NCI-H748 treated with DMSO at 0.1 percent for 48 hours (cell line): ENCODE measurements around the gene DTNBP1.

ENCODE experiments used
- DNase-seq: peaks from one replicate; lab custom pipeline; 2025; lab: John Stamatoyannopoulos, UW

The DTNBP1 gene, protein sequence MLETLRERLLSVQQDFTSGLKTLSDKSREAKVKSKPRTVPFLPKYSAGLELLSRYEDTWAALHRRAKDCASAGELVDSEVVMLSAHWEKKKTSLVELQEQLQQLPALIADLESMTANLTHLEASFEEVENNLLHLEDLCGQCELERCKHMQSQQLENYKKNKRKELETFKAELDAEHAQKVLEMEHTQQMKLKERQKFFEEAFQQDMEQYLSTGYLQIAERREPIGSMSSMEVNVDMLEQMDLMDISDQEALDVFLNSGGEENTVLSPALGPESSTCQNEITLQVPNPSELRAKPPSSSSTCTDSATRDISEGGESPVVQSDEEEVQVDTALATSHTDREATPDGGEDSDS

DNA sequence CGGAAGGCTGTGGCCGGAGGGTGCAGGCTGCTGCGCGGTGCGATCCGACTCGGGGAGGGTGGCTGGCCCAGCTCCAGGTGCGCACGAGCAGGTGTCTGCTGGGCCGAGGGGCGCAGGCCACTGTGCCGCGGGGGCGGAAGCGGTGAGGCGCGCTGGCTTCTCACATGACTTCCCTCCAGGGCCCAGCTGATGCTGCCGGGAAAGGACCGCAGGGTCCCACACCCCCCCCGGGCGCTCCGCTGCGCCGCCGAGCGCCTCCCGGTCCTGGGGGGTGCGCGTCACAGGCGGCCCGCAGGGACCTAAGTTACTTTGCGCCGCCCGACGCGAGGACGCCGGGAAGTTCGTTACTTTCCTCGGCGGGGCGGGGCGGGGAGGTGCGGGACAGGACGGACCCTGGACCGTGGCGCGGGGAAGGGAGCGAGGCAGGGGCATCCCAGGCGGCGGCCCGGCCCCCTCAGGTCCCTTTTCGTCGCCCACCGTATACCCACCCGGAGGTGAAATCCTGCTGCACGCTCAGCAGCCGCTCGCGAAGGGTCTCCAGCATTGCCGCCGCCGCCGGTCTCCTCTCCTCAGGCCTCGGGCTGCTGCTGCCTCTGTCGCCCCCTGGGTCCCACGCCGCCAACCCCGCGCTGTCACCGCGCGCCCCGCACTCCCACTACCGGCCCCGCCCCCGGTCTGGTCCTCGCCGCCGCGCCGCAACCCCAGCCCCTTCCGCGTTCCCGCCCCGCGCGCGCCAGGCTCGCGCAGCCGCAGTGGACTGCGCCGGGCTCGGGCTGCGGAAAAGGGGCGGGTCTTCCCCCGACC is at the start of gene DTNBP1:
Gene DTNBP1, minus strand, starts transcription at position 703 of the 804 bp plus-strand sequence. Its CDS starts 159 bp downstream, at position 544.
- DNase-seq, result peak; percentile 65

DNA sequence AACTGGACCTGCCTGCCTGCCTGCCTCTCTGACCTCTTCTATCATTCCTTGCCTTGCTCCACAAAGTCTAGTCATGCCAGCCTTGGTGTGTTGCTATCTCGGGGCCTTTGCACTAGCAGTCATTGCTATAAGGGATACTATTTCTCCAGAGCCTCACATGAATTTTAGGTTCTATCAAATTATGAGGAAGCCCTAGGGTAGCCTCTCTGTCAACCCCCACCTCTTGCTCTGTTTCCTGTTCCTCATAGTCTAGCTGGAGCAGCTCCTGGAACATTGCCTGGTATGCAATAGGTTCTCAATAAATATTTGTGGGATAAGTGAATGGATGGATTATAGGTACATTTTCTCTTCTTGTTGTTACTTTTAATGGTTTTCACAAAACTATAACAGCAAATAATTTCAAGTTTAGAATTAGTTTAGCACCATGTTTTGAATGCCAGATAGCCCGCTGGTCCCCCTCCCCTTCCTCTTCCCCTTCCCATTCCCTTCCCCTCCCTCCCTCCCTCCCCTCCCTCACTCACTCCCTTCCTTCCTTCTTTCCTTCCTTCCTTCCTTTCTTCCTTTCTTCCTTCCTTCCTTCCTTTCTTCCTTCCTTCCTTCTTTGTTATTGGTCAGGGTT is 46.9 kb upstream of the DTNBP1 start:
- DNase-seq, result no peak

DNA sequence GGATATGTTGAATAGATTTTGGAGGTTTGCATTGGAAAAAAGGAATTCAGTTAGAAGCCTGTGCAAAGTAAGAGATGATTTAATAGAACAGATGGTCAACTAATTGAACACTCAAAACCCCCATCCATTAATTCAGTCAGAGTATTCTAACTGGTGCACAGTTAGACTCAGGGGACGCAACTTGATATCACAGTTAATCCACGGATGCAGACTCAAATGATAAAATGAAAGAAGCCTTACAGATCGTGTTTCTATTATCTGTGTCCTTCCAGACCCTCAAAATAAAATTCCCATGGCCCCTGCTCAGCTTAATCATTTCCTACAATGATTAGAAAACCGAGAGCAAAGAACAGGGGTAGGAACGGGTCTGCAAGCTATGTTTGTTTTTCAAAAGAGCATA is 45.4 kb upstream of the DTNBP1 start:
- DNase-seq, result no peak

DNA sequence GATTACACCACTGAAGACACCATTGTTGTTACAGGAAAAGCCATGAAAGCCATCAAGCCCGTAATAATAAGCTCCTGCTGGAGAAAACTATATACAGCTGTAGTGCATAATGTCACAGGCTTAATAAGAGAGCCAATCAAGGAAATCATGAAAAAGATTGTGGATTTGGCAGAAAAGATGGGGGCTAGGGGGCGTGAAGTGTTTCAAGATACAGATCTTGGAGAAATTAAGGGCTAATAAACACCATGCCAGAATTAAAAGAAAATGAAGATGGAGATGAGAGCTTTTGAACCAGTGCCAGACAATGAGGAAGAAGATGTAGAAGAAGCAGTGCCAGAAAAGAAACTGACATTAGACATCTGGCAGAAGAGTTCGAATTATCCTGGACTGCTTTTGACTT is 43.2 kb upstream of the DTNBP1 start:
- DNase-seq, result no peak

DNA sequence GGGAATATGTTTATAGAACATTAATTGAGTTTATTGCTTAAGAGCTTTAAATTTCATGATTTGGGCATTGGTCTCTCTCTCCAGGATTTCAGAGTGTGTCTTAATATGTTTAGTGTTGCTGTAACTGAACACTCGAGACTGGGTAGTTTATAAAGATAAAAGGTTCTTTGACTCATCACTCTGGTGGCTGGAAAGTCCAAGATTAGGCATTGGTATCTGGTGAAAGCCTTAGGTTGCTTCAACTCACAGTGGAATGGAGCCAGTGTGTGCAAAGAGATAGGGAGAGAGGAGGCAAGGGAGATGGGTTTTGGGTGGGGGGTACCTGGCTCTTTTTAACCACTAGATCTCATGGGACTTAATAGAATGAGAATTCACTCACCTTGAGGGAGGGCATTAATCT is 35.6 kb upstream of the DTNBP1 start:
- no peak for DNase-seq

DNA sequence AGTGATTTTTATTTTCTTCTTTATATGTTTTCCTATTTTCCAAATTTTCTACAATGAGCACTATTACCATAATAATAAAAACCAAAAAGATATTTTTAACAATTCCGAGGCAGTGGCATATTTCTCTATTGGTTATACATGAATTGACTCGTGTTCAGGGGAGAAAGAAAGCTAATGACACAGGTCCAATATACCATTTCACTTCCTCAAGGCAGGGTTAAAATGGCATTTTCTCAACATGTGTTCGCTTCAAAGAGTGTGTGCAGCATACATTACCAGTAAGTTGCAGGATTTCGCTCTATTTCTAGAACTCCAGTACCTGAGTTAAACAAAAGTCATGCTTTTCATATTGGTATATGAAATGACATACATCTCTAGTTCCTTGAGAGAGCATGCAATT is 35.1 kb upstream of the DTNBP1 start:
- DNase-seq, result no peak

DNA sequence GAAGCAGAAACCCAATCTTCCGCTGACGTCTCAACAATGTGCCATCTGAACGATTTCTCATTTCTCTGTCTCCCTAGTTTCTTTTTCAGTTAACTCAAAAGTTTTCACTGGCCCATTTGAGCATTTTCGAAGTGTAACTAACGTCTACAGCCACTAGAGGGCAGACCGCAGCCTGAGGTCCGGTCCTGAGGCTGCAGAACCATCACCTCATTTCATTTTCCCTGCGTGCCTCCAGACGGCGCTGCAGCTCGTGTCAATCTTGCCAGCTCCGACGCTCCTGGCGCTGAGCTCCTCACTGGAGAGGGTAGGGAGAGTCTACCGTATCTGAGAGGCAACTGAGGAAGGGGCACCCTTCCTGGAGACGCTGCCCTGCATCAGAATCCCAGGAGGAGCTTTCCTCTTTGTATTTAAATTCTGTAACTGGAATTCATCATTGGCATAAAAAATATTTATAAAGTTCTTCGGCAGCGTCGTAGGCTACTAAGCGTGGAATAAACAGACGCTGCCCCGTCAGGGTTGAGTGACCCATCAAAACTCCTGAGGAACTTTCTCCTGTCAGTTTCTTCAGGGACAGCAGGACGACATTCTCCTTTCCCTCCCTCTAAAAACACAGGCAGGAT is 28.5 kb upstream of the DTNBP1 start:
- DNase-seq, result peak; percentile 93

DNA sequence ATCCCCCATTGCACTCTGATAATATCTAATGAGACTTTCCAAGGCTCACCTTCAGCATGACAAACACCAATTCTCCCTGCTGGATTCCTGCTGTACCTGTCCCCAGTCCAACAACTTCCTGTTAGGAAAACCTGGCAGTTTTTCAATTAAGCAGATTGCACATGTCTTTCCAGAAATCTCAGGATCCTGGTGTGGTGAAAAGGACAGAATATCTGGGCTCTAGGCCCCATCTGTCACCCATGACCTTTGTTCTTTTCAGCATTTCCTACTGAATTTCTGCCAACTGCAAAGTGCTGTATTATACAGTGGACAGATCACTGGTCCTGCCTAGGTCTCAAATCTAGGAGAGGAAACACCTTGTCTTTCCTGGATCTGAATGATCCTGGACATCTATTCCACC is 27.7 kb upstream of the DTNBP1 start:
- DNase-seq, result no peak

DNA sequence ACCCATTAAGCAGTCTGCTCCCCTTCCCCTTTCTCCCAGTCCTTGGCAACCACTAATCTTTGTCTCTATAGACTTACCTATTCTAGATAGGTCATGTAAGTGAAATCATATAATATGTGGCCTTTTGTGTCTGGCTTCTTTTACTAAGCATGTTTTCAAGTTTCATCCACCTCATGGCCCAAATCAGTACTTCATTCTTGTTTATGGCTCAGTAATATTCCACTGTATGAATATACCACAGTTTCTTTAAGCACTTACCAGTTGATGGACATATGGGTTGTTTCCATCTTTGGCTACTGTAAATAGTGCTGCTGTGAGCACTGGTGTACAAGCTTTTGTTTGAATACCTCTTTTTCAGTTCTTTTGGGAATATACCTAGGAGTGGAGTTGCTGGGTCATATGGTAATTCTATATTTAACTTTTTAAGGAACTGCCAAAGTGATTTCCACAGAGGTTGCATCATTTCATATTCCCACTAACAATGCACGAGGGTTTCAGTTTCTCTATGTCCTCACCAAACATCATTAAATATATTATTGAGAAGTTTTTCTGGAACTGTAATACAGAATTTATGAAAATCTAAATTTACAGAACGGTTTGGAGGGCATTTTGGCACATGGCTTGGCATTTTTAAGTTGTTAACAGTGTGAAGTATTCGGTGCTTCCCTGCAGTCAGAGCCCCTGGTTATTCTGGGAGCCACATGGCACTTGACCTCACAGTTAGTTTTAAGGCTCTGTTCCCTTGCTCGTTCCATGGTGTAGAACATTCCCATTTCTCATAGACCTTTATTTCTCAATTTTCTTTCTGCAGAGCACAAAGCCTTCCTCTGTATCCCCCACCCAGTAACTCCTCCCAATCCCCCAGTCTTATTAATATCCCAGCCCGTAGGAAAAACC is 27.0 kb upstream of the DTNBP1 start:
- no peak for DNase-seq

DNA sequence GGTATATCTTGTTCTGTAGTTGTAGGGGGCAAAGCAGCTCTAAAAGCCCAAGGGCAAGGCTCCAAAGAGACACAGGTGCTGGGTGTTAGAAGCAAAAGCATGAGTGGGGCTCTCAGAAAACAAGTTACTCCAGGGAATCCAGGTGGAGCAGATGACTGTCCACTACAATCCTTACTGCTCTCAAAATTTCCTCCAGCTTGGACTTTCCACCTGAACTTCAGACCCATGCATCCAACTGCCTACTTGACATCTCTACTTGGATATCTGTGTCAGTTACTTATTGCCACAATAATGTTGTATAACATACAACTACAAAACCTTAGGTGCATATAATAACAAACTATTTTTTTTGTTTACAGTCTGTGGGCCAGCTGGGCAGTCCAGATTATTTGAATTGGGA is 22.8 kb upstream of the DTNBP1 start:
- DNase-seq, result no peak

DNA sequence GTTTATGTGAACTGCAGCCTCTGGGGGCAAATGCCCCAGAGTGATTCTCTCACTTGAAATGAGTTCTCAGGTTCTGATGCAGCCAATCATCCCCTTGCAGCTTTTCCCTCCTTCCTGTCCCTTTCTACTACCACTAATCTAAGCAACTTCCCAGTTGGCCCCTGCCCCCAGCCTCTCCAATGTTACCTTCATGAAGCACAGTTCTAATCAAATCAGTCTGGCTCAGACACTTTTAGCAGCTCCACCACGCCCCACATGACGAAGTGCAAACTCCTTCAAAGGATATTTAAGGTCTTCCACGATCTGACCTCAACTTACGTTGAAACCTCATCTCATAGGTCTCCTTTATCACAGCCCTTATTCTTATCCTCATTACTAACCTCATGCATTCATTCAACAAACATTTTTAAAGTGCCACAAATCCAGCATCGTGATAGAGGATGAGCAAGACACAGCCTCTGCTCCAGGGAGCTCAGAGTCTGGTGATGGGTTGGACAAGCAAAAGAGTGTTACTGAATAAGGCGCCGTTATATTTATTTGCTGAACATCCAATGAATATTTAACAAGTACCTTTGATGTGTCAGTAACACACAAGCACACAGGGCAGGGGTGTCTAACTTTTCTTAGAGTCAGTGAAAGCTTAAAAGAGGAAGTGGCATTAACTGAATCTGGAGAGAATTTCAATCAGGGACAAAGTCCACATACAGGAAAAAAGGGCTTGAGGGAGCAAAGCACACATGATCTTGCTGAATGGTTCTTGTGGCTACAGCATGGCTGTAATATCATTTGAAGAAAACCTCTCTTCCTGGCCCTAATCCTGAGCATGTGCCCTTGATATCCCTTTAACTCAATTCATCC is 20.4 kb upstream of the DTNBP1 start:
- DNase-seq, result no peak

DNA sequence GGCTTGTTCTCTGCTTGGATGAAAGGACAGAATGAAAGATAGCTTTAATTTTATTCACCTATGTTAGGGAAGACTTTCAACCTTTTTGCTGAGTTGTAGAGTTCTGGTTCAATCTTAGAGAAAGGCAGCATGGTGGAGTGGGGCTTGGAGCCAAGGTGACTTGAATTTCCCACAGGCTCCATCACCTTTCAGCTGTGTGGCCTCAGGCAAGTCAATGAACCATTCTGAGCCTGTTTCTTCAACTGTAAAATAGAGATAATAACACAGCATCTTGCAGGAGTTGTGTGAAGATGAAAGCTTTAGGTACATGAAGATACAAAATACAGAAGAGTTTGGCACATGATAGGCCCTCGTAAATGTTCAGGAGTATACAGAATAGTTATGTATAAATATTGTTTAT is 19.1 kb upstream of the DTNBP1 start:
- DNase-seq, result no peak

DNA sequence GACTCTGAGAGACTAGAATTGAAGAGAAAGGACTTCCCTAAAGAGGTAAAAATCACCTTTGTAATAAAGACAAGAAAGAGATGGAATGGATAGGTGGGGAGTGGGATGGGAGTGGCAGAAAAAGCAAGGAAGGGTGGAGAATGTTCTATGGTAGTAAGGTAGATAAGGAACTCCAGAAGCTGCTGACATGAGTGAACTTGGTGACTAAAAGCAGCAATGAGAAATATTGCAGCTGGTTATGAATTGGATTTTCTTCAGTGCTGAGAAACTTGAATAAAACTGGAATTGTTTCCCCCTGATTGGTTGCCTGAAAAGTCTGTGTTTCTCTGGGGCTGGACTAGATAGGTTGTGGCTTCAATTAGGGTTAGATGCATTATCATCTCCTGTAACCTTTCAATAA is 15.7 kb upstream of the DTNBP1 start:
- no peak for DNase-seq

DNA sequence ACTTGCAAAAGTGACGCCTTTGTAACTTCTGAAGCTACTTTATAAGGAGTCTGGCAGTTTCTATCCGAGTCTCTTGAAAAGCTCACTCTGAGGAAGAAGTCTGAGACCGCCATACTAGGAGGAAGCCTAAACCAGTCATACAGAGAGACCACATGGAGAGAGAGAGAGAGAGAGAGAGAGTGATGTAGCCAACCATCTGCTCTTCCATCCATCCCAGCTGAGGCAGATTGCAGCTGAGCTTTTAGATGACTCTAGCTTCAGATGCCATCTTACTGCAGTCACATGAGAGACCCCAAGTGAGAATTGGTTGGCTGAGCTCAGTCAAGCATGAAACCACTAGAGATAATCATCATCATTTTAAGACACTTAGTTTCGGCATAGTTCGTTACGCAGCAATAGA is 15.0 kb upstream of the DTNBP1 start:
- DNase-seq, result no peak

DNA sequence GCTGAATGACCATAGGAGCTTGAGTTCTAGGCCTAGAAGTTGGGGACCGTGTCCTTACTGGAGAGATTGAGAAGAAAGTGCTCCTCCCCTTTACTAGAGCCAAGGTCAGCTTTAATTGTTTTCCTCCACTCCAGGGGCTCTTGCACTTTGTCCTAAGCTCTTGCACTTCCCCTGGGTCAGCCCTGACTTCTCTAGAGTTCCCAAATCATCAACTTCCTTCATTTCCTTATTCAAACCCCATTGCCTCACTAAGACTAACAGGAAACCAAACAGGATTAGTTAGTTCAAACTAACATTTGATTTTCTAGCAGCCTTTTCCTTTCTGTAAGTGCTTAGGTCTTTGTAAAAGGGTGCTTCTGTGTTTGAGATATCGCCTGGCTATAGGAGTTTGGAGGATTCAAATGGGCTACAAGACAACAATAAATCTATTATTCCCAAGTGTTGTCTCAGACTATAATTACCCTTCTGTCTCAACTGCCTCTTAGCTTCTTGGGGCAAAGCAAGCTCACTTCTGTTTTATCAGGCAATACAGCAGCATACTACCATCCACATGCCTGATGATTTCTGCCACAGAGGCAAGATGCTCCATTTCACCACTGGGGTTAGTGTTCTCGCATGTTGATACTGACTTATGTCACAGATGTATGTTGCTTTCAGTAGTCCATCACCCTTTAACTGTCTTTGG is 12.8 kb upstream of the DTNBP1 start:
- no peak for DNase-seq

DNA sequence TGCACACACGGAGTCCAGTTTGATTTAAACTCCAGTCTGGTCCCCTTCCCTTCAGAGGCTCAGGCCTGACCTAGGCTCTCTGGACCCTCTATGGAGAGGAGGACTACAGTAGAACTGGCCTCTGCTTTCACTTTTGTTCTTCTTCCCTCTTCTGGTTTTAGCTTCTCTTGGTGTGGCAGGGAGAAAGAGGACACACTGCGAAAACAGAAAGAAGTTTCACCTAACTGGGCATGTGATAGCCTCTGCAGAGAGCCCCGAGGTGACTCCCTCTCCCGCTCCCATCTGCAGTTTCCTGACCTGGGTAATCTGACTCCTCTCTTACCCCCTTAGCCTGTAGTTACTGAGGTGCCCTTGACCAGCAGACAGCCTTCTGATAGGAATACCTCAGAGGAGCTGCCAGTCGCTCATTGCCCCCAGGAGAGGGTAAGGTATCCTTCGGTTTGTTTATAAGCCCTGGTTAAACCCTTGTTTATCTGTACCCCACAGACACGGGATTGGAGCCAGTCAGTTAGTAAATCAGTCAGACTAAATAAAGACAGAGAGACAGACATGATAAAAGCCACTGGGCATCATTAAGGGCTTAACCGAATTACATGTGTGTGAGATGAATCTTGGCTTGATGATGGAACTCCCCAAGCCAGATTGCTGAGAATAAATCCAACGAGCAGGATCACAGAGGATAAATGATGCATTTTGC is 12.0 kb upstream of the DTNBP1 start:
- DNase-seq, result no peak

DNA sequence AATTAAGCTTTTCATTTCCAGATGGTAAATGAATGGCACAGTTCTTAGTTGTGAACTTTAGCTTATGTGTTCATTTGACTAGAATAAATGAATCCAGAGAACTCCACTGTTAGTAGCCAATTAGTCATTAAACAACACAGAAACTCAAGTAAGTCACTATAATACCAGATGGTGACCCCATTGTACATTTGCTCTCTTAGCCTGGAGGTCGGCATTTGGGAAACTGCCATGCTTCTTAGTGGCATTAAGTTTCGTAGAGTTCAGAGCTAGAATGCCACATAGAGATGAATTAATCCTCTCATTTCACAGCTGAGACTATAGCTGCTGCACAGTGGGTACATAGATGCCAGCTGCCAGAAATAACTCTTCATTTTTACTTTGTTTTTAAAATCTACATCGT is 10.8 kb upstream of the DTNBP1 start:
- DNase-seq, result no peak

DNA sequence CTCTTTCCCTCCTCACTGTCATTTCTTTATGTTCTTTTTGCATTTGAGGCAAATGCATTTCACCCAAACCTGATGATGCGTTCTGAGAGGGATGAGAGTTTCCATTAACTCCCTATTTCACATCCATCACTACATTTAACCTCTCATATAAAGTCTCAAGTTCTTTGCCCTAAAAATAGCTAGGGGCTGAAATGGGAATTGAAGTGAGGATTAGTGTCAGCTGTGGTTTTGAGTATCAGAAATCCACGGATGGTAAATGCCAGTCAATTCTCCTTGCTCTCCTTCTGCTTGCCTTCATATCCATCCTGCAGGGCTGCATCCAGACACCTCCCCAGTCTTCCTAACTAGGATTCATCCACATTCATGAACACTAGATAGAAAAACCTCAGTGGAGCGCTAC is 10.0 kb upstream of the DTNBP1 start:
- no peak for DNase-seq

DNA sequence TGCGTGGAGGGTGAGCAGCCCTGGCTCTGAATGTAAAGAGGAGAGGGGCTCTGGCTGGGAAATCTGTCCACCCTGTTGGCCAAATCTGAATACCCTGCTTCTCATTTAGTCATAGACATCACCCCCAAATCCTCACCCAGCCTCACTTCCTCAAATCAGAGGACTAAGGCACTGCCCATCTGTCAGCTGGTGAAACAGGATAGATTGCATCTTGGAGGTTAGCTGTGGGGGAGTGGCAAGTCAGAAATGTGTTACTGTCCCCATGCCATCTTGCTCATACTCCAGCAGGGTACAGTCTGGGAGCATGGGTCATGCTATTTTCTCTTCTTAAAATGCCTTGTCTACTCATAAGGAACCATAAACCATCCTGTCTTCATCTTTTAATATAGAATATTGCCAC is 9.5 kb upstream of the DTNBP1 start:
- DNase-seq, result no peak
